Anterior cingulate cortex (tissue), 58 donors: ENCODE measurements around the gene SERINC5.
"Not testable (repeated sequence)": the region's sequence is repeated elsewhere in the genome, so short reads cannot be mapped to it uniquely, and the experiment has no call there.

Experiments
- DNase-seq, 58 donors: peaks; one replicate each; lab custom pipeline; 2025; lab: John Stamatoyannopoulos, UW

Gene SERINC5

DNA sequence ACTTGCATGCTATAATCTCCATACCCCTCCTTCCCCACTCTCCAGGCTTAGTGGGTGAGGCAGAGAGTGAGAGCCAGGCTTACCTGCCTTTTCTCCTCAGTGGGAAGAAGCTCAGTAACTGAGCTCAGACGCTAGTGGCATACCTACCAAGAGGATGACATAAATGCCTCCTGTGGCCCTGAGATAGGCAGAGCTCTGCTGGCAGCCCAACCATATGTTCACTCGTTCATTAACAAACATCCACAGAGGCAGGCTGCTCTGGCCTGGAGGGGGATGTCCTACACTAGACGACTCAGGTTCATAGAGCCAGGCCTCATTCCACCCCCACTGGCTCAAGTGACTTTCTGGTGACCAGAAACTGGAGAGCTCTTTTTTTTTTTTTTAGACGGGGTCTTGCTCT lies 139.4 kb downstream of the SERINC5 start:
- no peak for DNase-seq

DNA sequence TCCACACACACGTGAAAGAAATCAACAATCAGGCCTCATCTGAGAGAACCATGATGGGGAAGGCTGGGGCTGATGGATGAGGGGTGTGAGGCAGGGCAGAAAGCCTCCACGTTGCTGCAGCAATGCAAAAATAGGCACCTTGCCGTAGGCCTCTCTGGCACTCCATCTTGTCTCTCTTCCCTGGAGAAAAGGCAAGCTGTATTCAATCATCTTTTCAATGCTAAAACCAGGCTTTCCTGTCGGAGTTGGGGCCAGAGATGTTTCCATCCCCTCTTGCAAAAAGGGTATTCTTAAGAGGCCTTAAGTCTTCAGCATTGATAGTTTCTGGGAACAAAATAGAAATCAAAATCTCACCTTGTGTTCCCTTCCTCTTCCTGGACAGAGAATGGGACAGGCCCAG lies 139.8 kb downstream of the SERINC5 start:
- no peak for DNase-seq

DNA sequence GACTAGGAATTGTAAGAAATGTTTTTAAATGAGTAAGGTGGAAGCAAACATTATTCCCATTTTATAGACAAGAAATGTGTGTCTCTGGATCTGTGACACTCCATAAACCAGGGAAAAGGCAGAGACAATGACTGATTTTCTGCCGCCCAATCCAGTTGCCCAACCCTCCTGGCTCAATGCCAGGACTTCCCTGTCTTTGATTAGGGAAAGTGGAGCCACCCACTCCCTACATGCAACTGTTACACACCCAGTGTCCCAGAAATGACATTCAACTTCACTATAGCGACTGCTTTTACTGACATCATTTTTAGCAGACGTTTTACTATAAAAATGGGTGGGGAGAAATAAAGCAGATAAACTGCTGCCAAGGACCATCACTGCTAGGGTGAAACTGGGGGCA lies 141.0 kb downstream of the SERINC5 start:
- no peak for DNase-seq

DNA sequence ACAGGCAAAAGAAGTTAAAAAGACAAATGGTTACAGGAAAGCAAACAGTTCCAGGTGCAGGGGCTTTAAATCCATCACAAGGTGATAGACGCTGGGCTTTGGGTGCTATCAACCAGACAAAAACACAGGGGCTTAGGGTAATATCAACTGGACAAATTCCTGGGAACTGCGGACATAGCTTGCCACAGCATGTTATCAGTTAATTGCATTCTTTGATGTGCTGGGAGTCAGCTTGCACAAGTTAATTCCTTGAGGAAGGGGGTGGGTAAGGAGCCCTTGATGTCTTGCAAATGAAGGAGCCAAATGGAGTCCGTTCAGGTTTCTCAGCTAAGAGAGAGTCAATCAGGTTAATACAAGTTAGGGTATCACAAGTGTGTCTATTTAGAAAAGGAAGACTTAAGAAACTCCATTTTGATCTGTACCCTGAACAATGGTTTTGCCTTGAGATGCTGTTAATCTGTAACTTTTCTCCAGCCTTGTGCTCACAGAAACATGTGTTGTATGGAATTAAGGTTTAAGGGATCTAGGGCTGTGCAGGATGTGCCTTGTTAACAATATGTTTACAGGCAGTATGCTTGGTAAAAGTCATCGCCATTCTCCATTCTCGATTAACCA lies 144.4 kb downstream of the SERINC5 start:
- not testable (repeated sequence) for DNase-seq

DNA sequence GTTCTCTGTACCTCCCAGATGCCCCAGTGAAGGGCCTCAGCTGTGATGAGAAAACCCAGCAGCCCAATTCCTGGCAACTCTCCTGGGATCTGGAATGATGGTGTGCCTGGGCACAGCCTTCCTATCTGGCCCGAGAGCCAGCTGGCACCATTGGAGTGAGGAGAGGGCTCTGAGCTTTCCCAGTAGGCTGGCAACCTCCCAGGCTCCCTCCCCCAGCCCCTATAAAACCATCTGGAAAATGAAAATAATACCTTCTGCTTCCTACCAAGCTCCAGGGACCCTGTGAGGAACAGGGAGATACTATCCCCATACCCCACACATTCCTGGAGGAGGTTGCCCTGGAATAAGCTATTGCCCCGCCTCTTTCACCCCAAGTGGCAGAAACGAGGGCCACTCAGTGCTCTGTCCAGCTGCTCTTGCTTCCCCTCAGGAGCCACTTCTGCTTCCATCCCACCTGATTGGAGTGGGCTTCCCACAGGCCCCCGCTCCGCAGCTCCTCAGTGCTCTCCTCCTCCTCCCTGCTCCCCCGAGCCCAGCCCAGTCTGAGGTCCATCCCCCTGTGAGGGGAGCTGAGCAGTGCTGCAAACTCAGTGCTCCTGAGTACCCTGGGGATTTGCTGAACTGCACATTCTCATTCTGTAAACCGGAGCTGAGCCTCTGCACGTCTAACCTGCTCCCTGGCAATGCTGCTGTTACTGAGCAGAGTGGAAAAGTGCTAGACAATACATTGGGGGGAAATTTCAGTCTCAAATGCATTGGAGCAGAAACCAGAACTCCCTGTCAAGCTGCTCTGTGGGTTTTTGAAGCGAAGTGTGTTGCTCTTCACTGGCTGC lies 146.0 kb downstream of the SERINC5 start:
- DNase-seq, result peak in 41 of 58 donors; percentile 3 to 66 (median 32)

DNA sequence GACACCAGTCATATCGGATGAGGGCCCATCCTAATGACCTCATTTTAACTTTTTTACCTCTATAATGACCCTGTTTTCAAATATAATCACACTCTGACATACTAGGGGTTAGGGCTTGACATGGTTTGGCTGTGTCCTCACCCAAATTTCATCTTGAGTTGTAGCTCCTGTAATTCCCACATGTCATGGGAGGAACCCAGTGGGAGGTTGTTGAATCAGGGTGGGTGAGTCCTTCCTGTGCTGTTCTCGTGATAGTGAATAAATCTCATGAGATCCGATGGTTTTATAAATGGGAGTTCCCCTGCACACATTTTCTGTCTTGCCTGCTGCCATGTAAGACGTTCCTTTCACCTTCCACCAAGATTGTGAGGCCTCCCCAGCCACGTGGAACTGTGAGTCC lies 148.9 kb downstream of the SERINC5 start:
- DNase-seq, result no peak

DNA sequence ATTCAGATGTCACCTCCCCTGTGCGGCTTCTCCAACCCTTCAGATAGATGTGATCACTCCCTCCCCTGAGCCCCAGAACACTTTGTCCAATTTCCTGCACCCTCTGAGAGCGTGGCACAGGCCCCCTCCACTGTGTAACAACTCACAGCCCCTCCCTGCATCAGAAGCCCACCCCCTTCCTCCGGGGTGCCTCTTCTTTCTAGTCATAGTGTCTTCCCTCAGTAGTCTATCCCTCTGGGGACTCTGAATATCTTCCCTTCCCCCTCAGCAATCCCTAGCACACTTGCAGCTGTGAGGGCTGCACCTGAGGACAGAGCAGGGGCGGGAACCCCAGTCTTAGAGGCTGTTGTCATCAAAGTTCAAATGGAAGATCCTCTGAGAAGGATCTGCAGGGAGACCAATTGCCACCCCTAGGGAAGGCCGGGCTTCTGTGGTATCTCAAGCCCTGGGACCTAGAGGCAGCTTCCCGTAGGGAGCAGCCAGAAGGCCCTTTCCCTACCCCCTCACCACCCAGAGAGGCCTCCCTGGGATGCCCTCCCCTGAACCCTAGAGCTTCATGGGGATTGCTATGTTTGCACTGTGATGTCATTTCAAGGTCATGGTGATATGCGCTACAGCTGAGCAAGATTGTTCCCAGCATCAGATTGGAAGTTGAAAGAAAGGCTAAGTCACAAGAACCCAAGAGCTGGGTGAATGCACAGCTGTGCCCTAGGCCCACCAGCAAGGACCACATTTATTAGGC lies 150.0 kb downstream of the SERINC5 start:
- DNase-seq, result no peak

DNA sequence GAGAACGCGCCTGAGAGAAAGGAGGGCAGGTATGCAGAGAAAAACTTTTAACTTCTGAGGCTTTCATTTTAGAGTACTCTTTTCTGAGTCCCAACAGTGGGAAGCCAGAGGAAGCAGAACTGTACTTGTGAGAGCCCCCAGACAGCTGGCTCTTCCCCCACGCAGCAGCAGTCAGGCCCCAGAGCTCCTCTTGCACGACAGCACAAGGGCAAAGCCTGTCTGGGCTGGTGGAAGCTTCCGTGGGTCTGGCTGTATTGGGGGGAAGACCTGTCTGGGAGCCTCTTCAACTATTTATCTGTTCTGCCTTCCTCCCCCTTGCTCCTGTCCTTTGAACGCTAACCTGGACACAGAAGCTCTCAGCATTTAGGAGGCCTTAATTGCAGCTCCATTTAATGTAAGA lies 152.5 kb downstream of the SERINC5 start:
- no peak for DNase-seq

DNA sequence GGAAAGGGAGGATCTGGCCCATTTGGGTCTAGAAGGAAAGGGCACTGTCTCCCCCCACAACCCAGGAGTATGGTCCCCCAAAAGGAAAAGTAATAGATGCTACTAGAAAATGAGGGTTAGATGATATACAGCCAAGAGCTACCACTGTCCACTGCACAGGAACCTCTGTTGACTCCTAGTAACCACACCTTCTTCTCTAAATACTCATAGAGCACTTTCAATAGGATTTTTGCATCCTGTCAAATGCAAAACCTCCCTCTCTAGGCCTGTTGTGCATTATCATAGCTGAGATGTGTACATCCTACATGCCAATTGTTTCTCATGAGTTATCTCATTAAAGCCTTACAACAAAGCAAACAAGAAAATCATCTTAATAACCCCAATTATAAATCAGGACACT lies 153.9 kb downstream of the SERINC5 start:
- no peak for DNase-seq

DNA sequence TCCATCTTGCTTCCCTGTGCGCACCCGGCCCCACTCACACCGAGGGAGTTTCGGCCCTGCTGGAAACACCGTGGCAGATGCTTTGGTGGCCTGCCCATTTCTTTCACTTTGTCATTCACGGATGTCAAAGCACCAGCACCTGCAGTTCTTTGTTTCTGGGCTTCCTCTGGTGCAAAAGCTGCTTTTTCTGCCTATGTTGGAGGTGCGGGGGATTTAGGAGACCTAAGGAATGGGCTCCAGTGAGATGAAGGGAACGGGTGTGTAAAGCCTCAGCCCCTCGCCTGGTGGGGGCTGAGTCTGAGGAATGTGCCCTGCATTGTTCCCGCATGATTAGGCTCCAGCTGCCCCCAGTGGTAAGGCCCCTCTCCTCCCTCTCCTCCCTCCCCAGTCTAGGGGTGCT lies 158.4 kb downstream of the SERINC5 start:
- no peak for DNase-seq

DNA sequence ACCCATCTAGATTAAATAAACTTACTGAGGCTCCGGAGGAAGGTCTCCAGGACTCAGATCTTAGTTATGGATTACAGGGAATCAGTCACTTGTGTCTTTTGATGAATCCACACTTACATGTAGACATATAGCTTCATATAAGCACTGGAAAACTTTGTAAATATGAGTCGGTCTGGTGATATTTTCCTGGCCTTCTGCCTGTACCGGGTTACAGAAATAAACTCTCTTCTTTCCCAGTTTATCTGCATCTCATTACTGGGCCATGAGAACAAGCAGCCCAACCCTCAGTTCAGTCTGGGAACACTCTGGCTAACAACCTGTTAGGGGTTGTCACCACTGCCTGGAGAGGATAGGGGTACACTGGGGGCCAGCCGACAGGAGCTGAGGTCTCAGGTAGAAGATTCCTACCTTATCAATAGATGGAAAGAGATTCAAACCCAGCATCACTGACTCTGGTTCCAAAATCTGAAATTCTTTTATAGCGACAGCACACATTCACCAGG lies 161.6 kb downstream of the SERINC5 start:
- no peak for DNase-seq

DNA sequence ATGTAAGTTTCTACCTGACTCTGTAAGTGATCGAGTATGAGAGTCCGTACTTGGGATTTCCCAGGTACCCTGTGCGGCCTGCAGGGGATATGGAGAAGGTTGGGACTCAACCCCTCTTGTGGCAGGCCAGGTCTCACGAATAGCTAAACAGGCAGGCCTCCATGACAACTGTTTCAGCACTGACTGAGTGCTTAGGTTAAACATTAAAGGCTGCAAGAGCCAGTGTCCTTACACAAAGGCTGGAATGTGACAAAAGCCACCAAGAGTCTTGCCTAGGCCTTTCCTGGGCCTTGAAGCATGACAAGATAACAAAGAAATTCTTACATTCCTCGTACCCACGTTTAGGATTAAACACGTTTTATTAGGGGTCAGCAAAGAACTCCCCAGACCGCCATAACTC lies 162.1 kb downstream of the SERINC5 start:
- no peak for DNase-seq

DNA sequence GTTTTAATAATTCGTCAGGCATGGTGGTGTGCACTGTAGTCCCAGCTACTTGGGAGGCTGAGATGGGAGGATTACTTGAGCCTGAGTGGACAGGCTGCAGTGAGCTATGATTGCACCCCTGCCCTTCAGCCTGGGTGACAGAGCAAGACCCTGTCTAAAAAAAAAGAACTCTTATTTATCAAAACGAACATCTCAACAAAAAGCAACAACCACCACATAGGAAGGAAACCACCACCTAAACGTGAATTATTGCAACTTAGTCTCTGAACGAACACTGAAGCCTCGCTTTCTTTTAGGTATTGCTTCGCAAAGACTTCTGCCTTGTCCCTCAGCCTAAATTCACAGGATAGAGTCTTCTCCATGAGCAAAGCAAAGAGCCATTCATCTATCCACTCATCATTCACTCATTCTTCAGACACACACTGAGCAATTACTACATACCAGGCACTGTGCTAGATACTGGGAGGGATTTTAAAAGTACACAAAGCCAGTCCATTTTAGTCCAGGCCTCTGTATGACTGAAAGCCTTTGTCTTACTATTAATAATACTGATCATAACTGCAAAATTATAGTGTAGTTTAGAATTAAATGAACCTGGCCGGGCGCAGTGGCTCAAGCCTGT lies 163.3 kb downstream of the SERINC5 start:
- DNase-seq, result no peak

DNA sequence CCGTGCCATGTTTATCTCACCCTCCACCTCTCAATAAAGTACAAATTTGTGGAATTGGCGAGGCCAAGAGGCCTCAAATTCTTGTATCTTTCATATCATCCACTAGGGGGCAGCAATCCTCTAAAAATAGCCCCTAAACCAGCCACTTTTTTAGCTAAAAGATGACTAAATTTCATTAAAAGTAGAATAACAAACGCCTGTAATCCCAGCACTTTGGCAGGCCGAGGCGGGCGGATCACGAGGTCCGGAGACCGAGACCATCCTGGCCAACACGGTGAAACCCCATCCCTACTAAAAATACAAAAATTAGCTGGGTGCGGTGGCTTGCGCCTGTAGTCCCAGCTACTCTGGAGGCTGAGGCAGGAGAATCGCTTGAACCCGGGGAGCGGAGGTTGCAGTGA lies 164.1 kb downstream of the SERINC5 start:
- peak in 10 of 58 donors; percentile 2 to 29 (median 9) for DNase-seq

DNA sequence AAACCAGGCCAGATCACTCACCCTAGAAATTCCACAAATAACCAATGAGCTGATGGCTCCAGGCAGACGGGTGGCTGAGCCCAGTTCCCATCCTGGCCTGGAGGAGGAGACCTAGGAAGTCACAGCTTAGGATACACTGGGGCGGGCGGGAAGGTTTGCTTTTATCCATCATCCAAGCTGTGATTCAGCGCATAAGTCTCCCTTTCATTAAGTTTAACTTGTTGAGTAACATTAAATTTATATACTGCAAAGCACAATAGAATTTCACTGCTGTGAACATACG lies 165.0 kb downstream of the SERINC5 start:
- DNase-seq, result no peak

DNA sequence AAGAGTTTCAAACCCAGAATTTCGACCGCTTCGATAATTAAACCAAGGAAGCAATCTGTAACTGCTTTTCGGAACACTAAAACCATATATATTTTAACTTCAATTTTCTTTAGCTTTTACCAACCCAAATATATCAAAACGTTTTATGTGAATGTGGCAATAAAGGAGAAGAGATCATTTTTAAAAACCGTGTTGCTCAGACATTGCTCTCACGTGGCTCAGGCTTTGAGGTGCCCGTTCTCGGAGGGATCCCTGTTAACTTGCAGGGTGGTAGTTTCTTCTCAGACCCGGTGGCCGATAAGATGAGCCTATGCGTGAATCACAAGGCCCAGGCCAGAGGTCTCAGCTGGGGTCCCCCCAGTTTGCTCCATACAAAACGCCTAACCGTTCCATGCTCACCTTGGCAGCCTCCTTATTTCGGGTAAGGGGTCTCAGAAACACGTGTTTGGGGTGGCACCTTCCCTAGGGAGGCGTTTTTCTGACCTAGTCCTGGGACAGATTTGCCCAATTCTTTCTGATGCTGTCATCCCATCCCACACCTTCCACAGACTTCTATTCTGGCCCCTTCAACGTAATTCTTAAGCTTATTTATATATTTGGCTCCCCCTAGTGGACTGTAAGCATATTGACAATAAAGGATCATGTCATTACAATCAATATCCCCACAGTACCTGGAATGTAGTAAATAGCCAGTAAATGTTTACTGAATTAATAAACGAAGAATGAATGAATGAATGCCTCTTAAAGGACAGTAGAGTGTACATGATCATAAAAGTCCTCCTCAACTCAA lies 172.6 kb downstream of the SERINC5 start:
- DNase-seq, result peak in 22 of 58 donors; percentile 3 to 42 (median 22)

DNA sequence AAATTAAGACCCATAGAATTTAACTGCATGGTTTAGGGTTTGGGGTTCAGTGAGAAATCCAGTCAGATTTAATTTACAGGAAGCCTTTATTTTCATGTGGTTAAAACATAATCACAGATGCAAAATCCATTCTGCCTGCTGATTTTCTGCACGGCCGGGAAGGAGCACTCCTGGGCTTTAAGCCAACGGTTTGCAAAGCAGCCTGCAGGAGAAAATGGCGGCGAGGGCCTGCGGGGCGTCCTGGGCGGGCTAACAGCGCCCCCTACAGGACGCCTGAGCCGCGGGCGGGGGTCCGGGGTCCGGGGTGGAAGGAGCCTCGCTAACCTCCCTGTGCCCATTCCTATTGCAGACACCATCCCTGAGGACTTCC lies 173.1 kb downstream of the SERINC5 start:
- DNase-seq, result peak in 55 of 58 donors; percentile 14 to 82 (median 59)

DNA sequence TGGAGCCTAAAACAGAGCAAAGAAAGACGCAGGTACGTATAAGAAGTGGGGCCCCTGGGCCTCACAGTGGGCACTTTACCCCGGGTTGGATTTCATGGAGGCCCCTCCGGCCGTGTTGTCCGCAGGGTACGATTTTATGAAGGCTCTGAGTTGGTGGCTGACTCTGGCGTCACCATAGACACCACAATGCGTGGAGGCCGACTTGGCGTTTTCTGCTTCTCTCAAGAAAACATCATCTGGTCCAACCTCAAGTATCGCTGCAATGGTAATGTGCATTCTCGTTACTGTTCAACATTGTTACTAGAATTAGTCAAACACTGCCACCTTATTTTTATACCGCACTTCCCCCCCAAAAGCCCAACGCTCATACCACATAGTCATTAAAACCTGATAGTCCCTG lies 173.6 kb downstream of the SERINC5 start:
- peak in 14 of 58 donors; percentile 2 to 36 (median 14) for DNase-seq

DNA sequence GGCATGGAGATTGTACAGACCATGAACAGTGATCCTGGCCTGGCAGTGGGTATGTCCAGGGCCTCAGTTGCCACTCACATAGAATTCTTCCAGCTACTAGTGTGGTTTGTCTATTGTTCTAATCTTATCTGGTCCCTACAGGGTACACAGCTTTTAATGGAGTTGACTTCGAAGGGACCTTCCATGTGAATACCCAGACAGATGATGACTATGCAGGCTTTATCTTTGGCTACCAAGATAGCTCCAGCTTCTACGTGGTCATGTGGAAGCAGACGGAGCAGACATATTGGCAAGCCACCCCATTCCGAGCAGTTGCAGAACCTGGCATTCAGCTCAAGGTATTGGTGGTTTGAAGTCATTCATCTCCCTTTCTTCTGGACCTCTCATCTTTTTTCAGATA lies 176.9 kb downstream of the SERINC5 start:
- no peak for DNase-seq

DNA sequence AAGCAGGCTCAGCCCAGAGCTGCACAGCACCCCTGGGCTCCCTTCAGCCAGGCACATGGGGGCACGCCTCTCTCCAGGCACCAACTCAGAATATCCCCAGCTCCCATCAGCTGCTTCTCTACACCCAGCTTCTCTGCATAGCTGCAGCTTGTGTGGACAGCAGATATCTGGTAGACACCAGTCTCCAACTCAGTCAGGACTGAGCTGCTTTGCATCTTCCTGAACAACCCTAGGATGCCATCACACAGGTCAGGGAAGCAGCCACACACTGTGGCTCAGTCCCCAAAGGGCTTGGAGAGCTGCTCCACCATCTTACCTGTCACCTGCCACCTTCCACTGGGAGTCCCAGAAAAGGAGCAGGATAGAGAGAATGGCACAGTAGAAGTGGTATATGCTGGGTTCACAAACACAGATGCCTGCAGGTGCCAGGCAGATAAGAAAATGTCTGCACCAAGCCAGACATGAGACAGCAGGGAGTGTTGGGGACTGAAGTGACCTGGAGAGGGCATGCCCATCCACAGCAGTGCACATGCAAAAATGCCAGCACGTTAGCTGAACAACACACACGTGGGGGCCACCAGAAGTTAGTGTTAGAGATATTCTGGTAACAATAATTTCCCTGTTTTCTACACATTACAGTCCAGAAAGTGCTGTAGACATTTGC lies 178.7 kb downstream of the SERINC5 start:
- DNase-seq, result no peak
